Left lobe of liver (tissue), 2 donors: ENCODE data around the gene LCNL1. TPM values are rescaled to one million over a fixed set of nuclear protein-coding genes. Genes with fewer than 3 reads are reported as not detected.
A peak's percentile ranks its signal among the peaks of the same experiment; 100 is the strongest.
"Not testable (repeated sequence)": the region's sequence is repeated elsewhere in the genome, so short reads cannot be mapped to it uniquely, and the experiment has no call there.

Experiments
- ATAC-seq: fragments of 200-7000 bp; cut with Tn5 transposase; one replicate; pipeline ENCODE4 v1.9.1; 2020; ENCODE audit warnings: mild to moderate bottlenecking, moderate library complexity
- DNase-seq: peaks from one replicate; pipeline ENCODE4 v3.0.0-alpha.2; 2020; ENCODE audit warnings: low spot score
- total RNA-seq: library from RNA; stranded (reverse); gene quantifications from one replicate; pipeline ENCODE4 v1.2.1, GENCODE V29; 2021
- donor health status: DM: no; HTN: no; CAD: no; lungs with moderate emphysema.
- donor health status: DM: no; HTN: yes; CAD: no.

Gene LCNL1
- total RNA-seq, 1 donor from 2014 or later, result not detected

DNA sequence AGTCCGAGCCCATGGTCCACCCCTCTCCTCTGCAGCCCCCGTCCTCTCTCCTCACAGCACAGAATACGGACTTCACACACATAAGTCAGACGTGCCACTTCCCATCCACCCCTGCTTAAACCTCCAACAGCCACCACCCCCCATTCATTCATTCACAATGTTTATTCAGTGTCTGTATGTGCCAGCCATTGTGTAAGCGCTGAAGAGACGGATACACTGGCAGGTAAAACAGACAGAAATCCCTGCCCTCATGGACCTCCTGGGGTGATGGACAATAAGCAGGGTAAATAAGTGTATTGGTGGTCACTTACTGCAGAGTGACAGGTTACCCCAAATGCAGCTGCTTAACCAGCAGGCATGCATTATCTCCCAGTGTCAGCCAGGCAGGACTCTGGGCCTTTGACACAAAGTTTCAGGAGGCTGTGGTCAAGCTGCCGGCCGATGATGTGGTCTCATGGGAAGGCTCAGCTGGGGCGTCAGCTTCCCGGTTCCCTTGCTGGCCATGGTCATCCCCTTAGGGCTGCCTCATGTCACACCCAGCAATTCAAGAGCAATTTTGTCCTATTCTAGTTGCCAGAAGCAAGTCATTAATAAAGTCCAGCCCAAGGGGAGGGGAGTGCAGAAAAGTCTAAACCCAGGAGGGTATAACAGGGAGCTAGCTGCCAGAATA lies 7.6 kb downstream of the LCNL1 start:
- no peak for DNase-seq
- ATAC-seq, result no peak

DNA sequence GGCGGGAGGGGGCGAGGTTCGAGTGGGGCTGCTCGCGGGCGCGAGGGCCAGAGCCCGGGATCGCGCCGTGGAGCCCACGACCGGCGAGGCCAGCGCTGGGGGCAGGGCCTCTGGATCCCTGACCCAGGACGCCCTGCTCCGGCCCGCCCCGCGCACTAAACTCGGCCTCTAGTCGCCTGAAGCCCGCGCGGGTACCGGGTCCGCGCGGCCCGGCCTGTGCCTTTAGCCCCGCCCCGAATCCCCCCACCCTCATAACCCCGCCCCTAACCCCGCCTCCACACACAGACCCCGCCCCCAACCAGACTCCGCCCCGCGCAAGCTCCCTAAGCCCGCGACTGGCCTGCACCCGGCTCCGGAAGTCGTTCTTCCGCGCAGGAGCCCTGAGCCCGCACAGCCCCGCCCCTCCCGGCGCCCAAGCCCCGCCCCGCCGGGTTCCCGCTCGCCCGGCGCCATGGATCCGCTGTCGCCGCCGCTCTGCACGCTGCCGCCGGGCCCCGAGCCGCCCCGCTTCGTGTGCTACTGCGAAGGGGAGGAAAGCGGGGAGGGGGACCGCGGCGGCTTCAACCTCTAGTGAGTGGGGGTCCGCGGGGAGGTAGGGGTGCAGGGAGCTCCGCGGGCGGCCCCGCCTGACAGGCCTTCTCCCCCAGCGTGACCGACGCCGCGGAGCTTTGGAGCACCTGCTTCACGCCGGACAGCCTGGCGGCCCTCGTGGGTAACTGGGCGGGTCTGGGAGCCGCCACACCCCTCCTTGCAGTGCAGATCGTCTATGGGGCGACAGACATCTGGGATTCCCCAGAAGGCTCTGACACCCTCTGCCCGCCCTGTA lies 9.4 kb downstream of the LCNL1 start, which contains the start of gene PAXX:
Gene PAXX (plus strand): TSS at position 430 of the 826 bp plus-strand sequence. CDS start 22 bp downstream, at position 452.
- ATAC-seq (peak; percentile 93), DNase-seq (peak; percentile 93)

DNA sequence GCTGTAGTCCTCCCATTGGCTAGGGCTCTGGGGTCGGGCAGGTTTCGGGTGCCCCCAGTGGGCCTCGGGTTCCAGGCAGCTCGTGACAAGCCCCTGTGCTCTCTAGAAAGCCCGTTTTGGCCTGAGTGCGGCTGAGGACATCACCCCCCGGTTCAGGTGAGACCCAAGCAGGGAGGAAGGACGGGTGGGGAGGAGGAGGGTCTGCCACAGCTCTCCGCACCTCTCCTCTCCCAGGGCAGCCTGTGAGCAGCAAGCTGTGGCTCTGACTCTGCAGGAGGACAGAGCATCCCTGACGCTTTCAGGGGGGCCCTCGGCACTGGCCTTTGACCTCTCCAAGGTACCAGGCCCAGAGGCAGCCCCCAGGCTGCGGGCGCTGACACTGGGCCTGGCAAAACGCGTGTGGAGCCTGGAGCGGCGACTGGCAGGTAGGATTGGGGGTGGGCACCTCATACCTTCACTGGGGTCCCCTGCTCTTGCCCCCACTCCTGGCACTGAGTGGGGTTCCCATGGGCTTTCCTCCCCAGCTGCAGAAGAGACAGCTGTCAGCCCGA lies 10.1 kb downstream of the LCNL1 start:
- ATAC-seq, result no peak
- DNase-seq, result no peak

- ATAC-seq, result no peak
- DNase-seq, result no peak
Observed at GRCh38 chr9:136994180-136994887, 11.5 kb downstream of the LCNL1 start.

DNA sequence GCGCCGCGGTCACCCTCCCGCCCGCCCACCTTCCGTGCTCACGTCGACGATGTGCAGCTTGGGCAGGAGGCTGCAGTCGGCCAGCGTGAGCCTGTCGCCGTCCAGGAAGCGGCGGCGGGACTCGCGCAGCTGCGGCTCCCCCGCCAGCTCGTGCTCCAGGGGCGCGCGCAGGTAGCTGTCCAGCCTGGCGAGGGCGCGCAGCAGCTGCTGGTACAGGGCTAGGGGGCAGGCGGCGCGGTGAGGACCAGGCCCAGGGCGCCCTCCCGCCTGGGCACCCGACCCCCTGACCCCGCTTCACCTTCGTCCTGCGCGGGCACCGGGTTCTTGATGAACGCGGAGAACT lies 12.1 kb downstream of the LCNL1 start:
- DNase-seq, result no peak
- no peak for ATAC-seq

DNA sequence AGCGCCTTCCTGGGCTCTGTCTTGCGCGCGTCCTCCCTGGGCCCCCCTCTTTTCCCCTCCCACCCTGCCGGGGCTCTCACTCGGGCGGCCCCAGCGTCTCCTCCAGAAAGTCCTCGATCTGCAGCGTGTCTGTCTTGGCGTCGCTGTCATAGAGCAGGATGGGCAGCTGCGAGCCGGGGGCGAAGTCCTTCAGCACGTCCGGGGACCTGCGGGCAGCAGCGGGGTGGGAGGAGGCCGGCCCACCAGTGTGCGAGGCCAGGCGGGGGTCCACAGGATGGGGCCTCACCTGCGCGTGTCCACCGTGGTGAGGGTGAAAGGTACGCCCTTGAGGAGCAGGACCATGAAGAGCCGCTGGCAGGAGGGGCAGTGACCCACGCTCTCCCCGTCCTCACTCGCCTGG lies 12.6 kb downstream of the LCNL1 start:
- DNase-seq (no peak), ATAC-seq (no peak)

GRCh38 chr9:136995772-136996311 lies 13.0 kb downstream of the LCNL1 start:
- DNase-seq (no peak), ATAC-seq (no peak)

GRCh38 chr9:136996361-136997292 lies 13.8 kb downstream of the LCNL1 start, which contains the start of gene CLIC3:
Gene CLIC3 (minus strand): TSS chr9:136996568. CDS start chr9:136996543, 25 bp downstream.
- ATAC-seq (peak; percentile 31), DNase-seq (no peak)

- ATAC-seq, result no peak
- no peak for DNase-seq
Observed at GRCh38 chr9:136997371-136997770, 14.6 kb downstream of the LCNL1 start.

DNA sequence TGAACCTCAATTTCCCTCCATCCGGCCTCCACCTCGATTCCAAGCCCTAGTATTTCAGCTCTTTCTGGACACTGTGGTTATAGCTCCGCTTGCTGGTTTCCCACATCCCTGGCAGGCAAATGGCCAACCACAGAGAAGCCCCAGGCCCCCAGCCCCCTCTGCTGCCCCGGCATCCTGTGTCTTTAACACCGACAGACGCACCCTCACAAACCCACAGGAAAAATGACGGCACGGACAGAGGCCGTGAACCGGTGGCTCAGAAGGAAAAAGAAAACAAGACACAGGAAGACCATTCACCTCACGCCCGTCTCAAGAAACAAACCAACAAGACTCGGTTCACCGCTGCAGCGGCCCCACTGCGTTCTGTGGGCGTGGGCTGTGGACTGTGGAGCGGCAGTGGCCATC lies 15.0 kb downstream of the LCNL1 start:
- no peak for ATAC-seq
- DNase-seq, result no peak

GRCh38 chr9:137000177-137000930 lies 17.6 kb downstream of the LCNL1 start:
- ATAC-seq (no peak), DNase-seq (no peak)

GRCh38 chr9:137001857-137002645 lies 19.3 kb downstream of the LCNL1 start:
- ATAC-seq, result peak; percentile 72
- DNase-seq, result no peak

DNA sequence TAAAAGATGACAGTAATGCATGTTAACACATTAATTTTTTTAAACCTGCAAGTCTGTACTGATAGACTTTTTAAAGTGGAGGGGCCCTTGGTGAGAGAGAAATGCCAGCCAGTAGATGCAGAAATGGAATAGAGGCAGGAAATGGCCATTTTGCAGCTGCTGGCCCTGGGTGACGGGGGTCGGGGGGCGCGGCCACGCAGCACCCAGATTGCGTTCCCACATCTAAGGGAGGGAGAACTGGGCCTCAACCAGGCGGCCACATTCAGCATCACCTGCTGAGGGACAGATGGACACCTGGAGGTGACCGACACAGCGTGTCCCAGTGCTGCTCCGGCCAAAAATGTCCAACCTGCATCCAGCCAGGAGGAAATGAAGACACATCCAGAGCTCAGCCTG lies 19.9 kb downstream of the LCNL1 start:
- ATAC-seq, result no peak
- DNase-seq, result no peak

- DNase-seq, ATAC-seq: not testable (repeated sequence)
Observed at GRCh38 chr9:137004285-137004684, 21.5 kb downstream of the LCNL1 start.

GRCh38 chr9:137006116-137007003 lies 23.6 kb downstream of the LCNL1 start:
- DNase-seq, result no peak
- peak; percentile 10 for ATAC-seq

- ATAC-seq (peak; percentile 9), DNase-seq (no peak)
Observed at GRCh38 chr9:137007108-137007815, 24.5 kb downstream of the LCNL1 start.

DNA sequence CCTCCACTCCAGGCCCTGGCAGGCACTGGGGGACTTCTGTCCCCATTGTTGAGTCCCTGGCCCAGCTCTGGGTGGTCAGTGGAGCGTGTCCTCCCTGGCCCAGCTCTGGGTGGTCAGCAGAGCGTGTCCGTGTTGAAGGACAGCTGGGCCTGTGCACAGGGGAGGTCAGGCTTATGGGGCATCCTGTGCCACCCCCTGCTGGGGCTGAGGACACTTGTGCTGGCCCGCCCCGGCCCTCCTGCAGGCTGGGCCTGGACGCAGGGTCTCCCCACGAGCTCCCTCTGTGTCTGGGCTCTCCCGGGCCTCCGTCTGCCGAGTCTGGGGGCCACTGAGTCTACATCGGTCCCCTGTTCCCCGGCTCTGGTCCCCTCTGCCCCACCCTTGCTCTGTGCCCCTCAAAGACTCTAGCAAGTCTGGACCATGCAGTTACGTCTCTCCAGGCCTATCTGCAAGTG lies 25.1 kb downstream of the LCNL1 start:
- ATAC-seq, result no peak
- DNase-seq, result no peak
